ENCODE results near the gene NHP2. TPM values are rescaled to one million over a fixed set of nuclear protein-coding genes. Genes with fewer than 3 reads are reported as not detected.

NHP2 gene
- total and polyA plus RNA-seq, 10 of the 15 experiments (the other 5 are each of a cell fraction or from before 2014, with no cell fraction given): 39.2 to 513 (median 198) TPM

DNA sequence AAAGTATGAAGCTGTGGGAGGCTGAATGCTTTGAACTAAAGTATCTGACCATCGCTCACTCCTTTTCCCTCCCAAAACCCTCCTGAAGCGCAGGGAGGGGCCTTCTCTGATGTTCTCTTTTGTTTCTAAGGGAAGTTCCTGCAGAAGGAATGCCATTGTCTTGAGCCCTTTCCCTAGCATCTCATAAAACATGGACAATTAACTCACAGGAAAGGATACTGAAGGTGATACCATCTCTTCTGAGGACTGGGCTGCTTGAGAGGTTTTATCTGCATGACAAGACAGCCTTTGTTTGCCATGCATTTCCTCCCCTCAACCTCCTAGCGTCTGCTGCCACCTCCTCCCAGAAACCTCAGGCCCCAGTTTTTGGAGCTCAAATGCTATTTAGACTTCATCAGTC, 27.1 kb downstream of the NHP2 start (continued):
- no peak for TF ChIP-seq KLF5 (IDR thresholded peaks at IDR 0.05; ENCODE audit: partially characterized antibody)

DNA sequence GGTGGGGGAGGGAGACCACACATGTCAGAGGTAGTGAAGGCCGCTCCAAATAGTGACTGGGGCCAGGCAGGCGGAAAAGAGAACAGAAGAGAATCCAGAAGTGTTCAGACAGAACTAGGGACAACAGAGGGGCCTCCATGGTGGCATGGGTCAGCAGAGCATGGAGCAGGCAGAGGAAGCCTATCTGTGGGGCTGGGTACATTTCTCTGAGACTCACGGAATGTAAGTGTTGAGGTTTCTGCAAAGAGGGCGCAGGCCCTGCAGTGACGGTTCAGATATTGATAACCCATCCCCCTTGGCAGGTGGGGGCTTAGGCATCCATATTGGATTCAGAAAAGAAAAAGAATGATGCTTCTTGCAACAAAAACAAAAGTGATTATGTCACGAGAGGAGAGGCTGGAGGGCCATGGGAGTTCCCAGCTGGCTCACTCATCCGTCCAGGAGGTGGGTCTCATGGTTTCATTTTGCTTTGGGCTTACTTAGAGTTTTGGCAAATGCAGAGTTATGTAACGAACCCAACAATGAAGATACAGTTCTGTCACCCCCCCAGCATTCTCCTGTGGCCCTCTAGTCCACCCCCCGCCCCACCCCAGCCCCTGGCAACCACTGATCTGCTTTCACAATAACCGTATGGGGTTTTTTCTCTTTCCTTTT, 28.3 kb downstream of the NHP2 start:
- TF ChIP-seq SMC3 (IDR thresholded peaks at IDR 0.05; ENCODE audit: borderline replicate concordance, low read length) (no peak), GABPA (IDR thresholded peaks at IDR 0.05; ENCODE audit: low read depth) (no peak), NRF1 (conservative IDR thresholded peaks at IDR 0.05; ENCODE audit: low read depth, low read length) (no peak), EP300 (IDR thresholded peaks at IDR 0.05; ENCODE audit: borderline replicate concordance in 1 of 2, control insufficient read depth in 1 of 2, low read depth in 2 of 2, low read length in 2 of 2) (no peak), NFYA (IDR thresholded peaks at IDR 0.05; ENCODE audit: borderline replicate concordance, low read depth, low read length) (no peak), USF2 (IDR thresholded peaks at IDR 0.05; ENCODE audit: borderline replicate concordance, low read depth, low read length) (no peak), POLR2A (IDR thresholded peaks at IDR 0.05; ENCODE audit: low read depth, low read length) (no peak), NFYB (IDR thresholded peaks at IDR 0.05; ENCODE audit: insufficient read depth, low read depth, low read length) (no peak), POU2F2 (IDR thresholded peaks at IDR 0.05; ENCODE audit: borderline replicate concordance, low read depth, low read length) (no peak), ATF7 (IDR thresholded peaks at IDR 0.05; ENCODE audit: low read depth) (no peak), NR2C1 (IDR thresholded peaks at IDR 0.05) (no peak), JUNB (IDR thresholded peaks at IDR 0.05) (no peak), HDAC6 (IDR thresholded peaks at IDR 0.05; ENCODE audit: unreplicated experiment) (no peak)
- H3K9me3 ChIP-seq (replicated peaks; ENCODE audit: control insufficient read depth, insufficient read depth, low read length): no peaks in the 10 kb centered on the region
- no peak for ATAC-seq
- H3K27me3 ChIP-seq (replicated peaks in 1 of 2; ENCODE audit: control insufficient read depth in 2 of 2, insufficient read depth in 2 of 2, low read length in 1 of 2): no peaks in the 10 kb centered on the region
- intact Hi-C loops (cut with micrococcal nuclease; ENCODE audit: unreplicated experiment) (no loop called here), in situ Hi-C loops (cut with MboI) (loop anchor here (10.0 kb wide), 1 partner anchor 1689 kb away; no protein-coding TSS in a partner anchor)
- peaks cover 11% of the 10 kb centered on the region for H3K4me1 ChIP-seq (ENCODE audit: control insufficient read depth, insufficient read depth, low read length)
- ChIA-PET CTCF (interaction anchor here (1.1 kb wide), 1 partner anchor 20 kb away, joined by 3 read pairs; no protein-coding TSS in a partner anchor), RAD21 (ENCODE audit: unreplicated experiment) (no interaction called here), POLR2A (interaction anchor here (1.6 kb wide), 1 partner anchor 9 kb away, joined by 6 read pairs; no protein-coding TSS in a partner anchor), SMC1A (ENCODE audit: uncharacterized antibody, unreplicated experiment) (no interaction called here)
- no peak for DNase-seq (ENCODE audit: low read depth, low spot score)
- peaks cover 3 to 15% of the 10 kb centered on the region in 2 experiments; a peak in 3 of 4 replicates for H3K36me3 ChIP-seq (ENCODE audit: control insufficient read depth in 2 of 2, insufficient read depth in 2 of 2, low read length in 1 of 2)
- H3K4me2 ChIP-seq (ENCODE audit: control insufficient read depth, insufficient read depth): no peak overlapping the region
- H3K9ac ChIP-seq (ENCODE audit: control insufficient read depth, insufficient read depth, low read length): no peak overlapping the region
- peaks cover under 1% of the 10 kb centered on the region for H3K79me2 ChIP-seq (ENCODE audit: control insufficient read depth, insufficient read depth, low read length)
- H3K27ac ChIP-seq (ENCODE audit: control insufficient read depth, insufficient read depth): no peak overlapping the region
- no peaks in the 10 kb centered on the region for H4K20me1 ChIP-seq (ENCODE audit: control insufficient read depth, insufficient read depth)
- 52% methylated on average over 10 of the region's 10 CpGs for WGBS (ENCODE audit: insufficient coverage, insufficient replicate concordance, low lambda C conversion rate, missing lambda C conversion rate)
- no peak for FAIRE-seq
- BruUV-seq (replicated peaks): no TSS peak
- H3K4me3 ChIP-seq: no peak overlapping the region
- H2AFZ ChIP-seq (ENCODE audit: control insufficient read depth, low read depth, low read length): no peak overlapping the region
